GM12878 (cell line): ENCODE results near the gene CCDC8. TPM values are rescaled to one million over a fixed set of nuclear protein-coding genes. Genes with fewer than 3 reads are reported as not detected.

Experiments
- ATAC-seq: fragments of 200-7000 bp; cut with Tn5 transposase; 3 replicates; pipeline ENCODE4 v1.9.1; 2020; ENCODE audit warnings: mild to moderate bottlenecking, moderate library complexity
- BruUV-seq: library from RNA; stranded (reverse); fragments of 400-500 nt; replicated peaks from 2 replicates; lab custom pipeline; 2021; lab: Mats Ljungman, UMichigan
- CTCF ChIA-PET: fragments of 300-600 bp; sonication (Branson Sonifier 250); formaldehyde crosslinking; extraction: SDS; loops from one replicate; lab custom pipeline; 2021; ENCODE audit warnings: inconsistent platforms; lab: Yijun Ruan, JAX
- POLR2A ChIA-PET: fragments of 350-600 bp; formaldehyde crosslinking; extraction: SDS; loops from one replicate; lab custom pipeline; 2021; ENCODE audit warnings: inconsistent platforms; lab: Charles Lee
- RAD21 ChIA-PET: fragments of 300-600 bp; sonication (Branson Sonifier 250); formaldehyde crosslinking; loops from one replicate; lab custom pipeline; 2023; ENCODE audit warnings: antibody characterized with exemption; ENCODE audit not compliant: unreplicated experiment; lab: Charles Lee
- SMC1A ChIA-PET: fragments of 300-600 bp; sonication (Branson Sonifier 250); formaldehyde crosslinking; loops from one replicate; lab custom pipeline; 2023; ENCODE audit not compliant: unreplicated experiment, uncharacterized antibody; lab: Charles Lee
- DNase-seq: peaks from one replicate; pipeline ENCODE4 v3.0.0-alpha.2; 2011; ENCODE audit warnings: low read depth, low spot score
- FAIRE-seq: peaks from 3 replicates; lab custom pipeline; 2011; peaks lifted over from hg19 to GRCh38; lab: Jason Lieb, UNC
- H2AFZ ChIP-seq: 2 replicates; pipeline ENCODE4 v1.6.0; 2011; ENCODE audit warnings: low read depth, low read length, control low read depth; ENCODE audit not compliant: control insufficient read depth
- H3K27ac ChIP-seq: 2 replicates; pipeline ENCODE4 v1.5.1; 2011; ENCODE audit warnings: control low read depth; ENCODE audit not compliant: control insufficient read depth, insufficient read depth
- H3K27me3 ChIP-seq, 2 experiments: replicated peaks in 1 of 2; 2 replicates each; pipeline versions ENCODE4 v1.6.0 to v1.6.1; 2011; ENCODE audit warnings: low read length in 1 of 2; ENCODE audit not compliant: control insufficient read depth in 2 of 2, insufficient read depth in 2 of 2
- H3K36me3 ChIP-seq, 2 experiments: 2 replicates each; pipeline ENCODE4 v1.5.1; 2011; ENCODE audit warnings: low read length in 1 of 2; ENCODE audit not compliant: control insufficient read depth in 2 of 2, insufficient read depth in 2 of 2
- H3K4me1 ChIP-seq: 2 replicates; pipeline ENCODE4 v1.6.1; 2011; ENCODE audit warnings: mild to moderate bottlenecking, low read length, moderate library complexity, mixed read lengths; ENCODE audit not compliant: control insufficient read depth, insufficient read depth
- H3K4me2 ChIP-seq: 2 replicates; pipeline ENCODE4 v1.6.0; 2011; ENCODE audit warnings: control low read depth; ENCODE audit not compliant: control insufficient read depth, insufficient read depth
- H3K4me3 ChIP-seq: fragments of 200-600 bp; sonication (generic); 2 replicates; pipeline ENCODE4 v1.5.1; 2016
- H3K79me2 ChIP-seq: 2 replicates; pipeline ENCODE4 v1.6.0; 2011; ENCODE audit warnings: low read length; ENCODE audit not compliant: control insufficient read depth, insufficient read depth
- H3K9ac ChIP-seq: 2 replicates; pipeline ENCODE4 v1.8.0; 2011; ENCODE audit warnings: low read length, control low read depth, mixed read lengths; ENCODE audit not compliant: control insufficient read depth, insufficient read depth
- H3K9me3 ChIP-seq: replicated peaks from 3 replicates; pipeline ENCODE4 v1.5.1; 2011; ENCODE audit warnings: mild to moderate bottlenecking, low read length; ENCODE audit not compliant: control insufficient read depth, insufficient read depth
- H4K20me1 ChIP-seq: 2 replicates; pipeline ENCODE4 v1.6.0; 2011; ENCODE audit not compliant: control insufficient read depth, insufficient read depth
- CBX3 ChIP-seq: fragments of 200-600 bp; sonication (generic); IDR thresholded peaks from 2 replicates; pipeline ENCODE4 v1.6.1; 2016; ENCODE audit warnings: low read depth, borderline replicate concordance
- EGR1 ChIP-seq, 2 experiments: IDR thresholded peaks; 1 replicate in 1 of 2; 2 replicates in 1 of 2; pipeline ENCODE4 v1.6.1; 2011 to 2012; ENCODE audit warnings: low read depth in 2 of 2, low read length in 2 of 2, borderline replicate concordance in 1 of 2, mild to moderate bottlenecking in 1 of 2, moderate library complexity in 1 of 2
- SIX5 ChIP-seq: IDR thresholded peaks from 2 replicates; pipeline ENCODE4 v1.6.1; 2011; ENCODE audit warnings: mild to moderate bottlenecking, low read depth, low read length, moderate library complexity; ENCODE audit not compliant: severe bottlenecking
- SMAD5 ChIP-seq: IDR thresholded peaks from 2 replicates; pipeline ENCODE4 v1.6.1; 2016; ENCODE audit warnings: antibody characterized with exemption, low read depth
- ZBTB40 ChIP-seq: fragments of 450-650 bp; IDR thresholded peaks from 2 replicates; pipeline ENCODE4 v1.6.1; 2016; ENCODE audit warnings: mild to moderate bottlenecking, moderate library complexity, borderline replicate concordance
- ZNF274 ChIP-seq: IDR thresholded peaks from one replicate; pipeline ENCODE4 v1.8.0; 2011; ENCODE audit not compliant: insufficient read length, insufficient read depth
- WGBS: methylation state at CpG from one replicate; pipeline ENCODE4 v1.1.6; 2016; ENCODE audit warnings: low lambda C conversion rate; ENCODE audit not compliant: insufficient replicate concordance, insufficient coverage; ENCODE audit errors: missing lambda C conversion rate; 5-methylcytosine and 5-hydroxymethylcytosine counted together
- in situ Hi-C: fragments of 300-500 bp; cut with MboI; formaldehyde crosslinking; loops from 9 replicates; pipeline ENCODE4 v1.14.3; 2018; ENCODE audit warnings: mixed read lengths
- intact Hi-C: fragments of 100-400 bp; cut with micrococcal nuclease; formaldehyde crosslinking; loops from one replicate; pipeline ENCODE4 v1.14.2; 2022; ENCODE audit not compliant: unreplicated experiment
- polyA plus RNA-seq, 11 experiments: library from polyadenylated mRNA; depleted of rRNA in 4 of 11; unstranded in 6 of 11; stranded (reverse) in 5 of 11; fragments of >200 nt; fragmentation: Nextera tagmentation in 4 of 11; fragmentation: Illumina TruSeq in 1 of 11; extraction: Ambion mirVana in 4 of 11; extraction: Trizol in 1 of 11; gene quantifications; 1 replicate in 1 of 11; 2 replicates in 10 of 11; pipeline versions ENCODE4 v1.2.1 to v1.2.3, GENCODE V29; 2011 to 2016; ENCODE audit warnings: inconsistent platforms in 2 of 11, missing spikeins in 2 of 11, low read depth in 1 of 11
- total RNA-seq, 4 experiments: library from RNA; depleted of rRNA in 3 of 4; stranded (reverse); fragments of >200 nt in 3 of 4; fragmentation: Illumina TruSeq in 1 of 4; extraction: Trizol in 1 of 4; gene quantifications; 2 replicates each; pipeline versions ENCODE4 v1.2.1 to v1.2.3, GENCODE V29; 2013 to 2021

CCDC8 gene
- total and polyA plus RNA-seq, 10 of the 15 experiments (the other 5 are each of a cell fraction or from before 2014, with no cell fraction given), result under 0.01 to 0.15 (median 0.05) TPM; not detected in 5

GRCh38 chr19:46374536-46375475 is 38.6 kb downstream of the CCDC8 start:
- no peaks in the 10 kb centered on the region for H3K9me3 ChIP-seq
- intact Hi-C loops, result no loop called here
- peaks cover 3% of the 10 kb centered on the region; the same call in 1 of the 2 replicates for H4K20me1 ChIP-seq
- H3K9ac ChIP-seq, result no peak overlapping the region
- peaks cover 7% of the 10 kb centered on the region for H3K79me2 ChIP-seq
- no TSS peak for BruUV-seq
- H3K4me2 ChIP-seq, result no peak overlapping the region
- no peak overlapping the region for H3K27ac ChIP-seq
- no peak for FAIRE-seq
- ChIA-PET POLR2A (no interaction called here), CTCF (no interaction called here), SMC1A (interaction anchor here (0.6 kb wide), 1 partner anchor 20 kb away, joined by 4 read pairs; no protein-coding TSS in a partner anchor), RAD21 (no interaction called here)
- DNase-seq, result no peak
- H3K27me3 ChIP-seq, result no peaks in the 10 kb centered on the region
- TF ChIP-seq SIX5 (no peak), SMAD5 (no peak)
- 90% methylated on average over 21 of the region's 21 CpGs for WGBS
- ATAC-seq, result no peak
- in situ Hi-C loops, result no loop called here
- peaks cover 18 to 29% of the 10 kb centered on the region in 2 experiments for H3K36me3 ChIP-seq
- H2AFZ ChIP-seq, result no peak overlapping the region
- no peak overlapping the region for H3K4me3 ChIP-seq
- H3K4me1 ChIP-seq, result peaks cover 7% of the 10 kb centered on the region

GRCh38 chr19:46373491-46374359 is 39.6 kb downstream of the CCDC8 start:
- H3K4me2 ChIP-seq, result no peak overlapping the region
- H3K4me1 ChIP-seq, result peaks cover 7% of the 10 kb centered on the region
- H3K79me2 ChIP-seq, result peaks cover 8% of the 10 kb centered on the region
- intact Hi-C loops, result no loop called here
- no peak overlapping the region for H2AFZ ChIP-seq
- POLR2A ChIA-PET, result no interaction called here
- ATAC-seq (no peak), FAIRE-seq (no peak), DNase-seq (no peak)
- H3K9me3 ChIP-seq, result no peaks in the 10 kb centered on the region
- peaks cover 15 to 30% of the 10 kb centered on the region in 2 experiments; a peak in 3 of 4 replicates for H3K36me3 ChIP-seq
- in situ Hi-C loops, result no loop called here
- H3K9ac ChIP-seq, result no peak overlapping the region
- H4K20me1 ChIP-seq, result peaks cover 3% of the 10 kb centered on the region; the same call in 1 of the 2 replicates
- SMC1A ChIA-PET, result interaction anchor here (0.6 kb wide), 1 partner anchor 22 kb away, joined by 4 read pairs; no protein-coding TSS in a partner anchor
- no peak overlapping the region for H3K27ac ChIP-seq
- H3K4me3 ChIP-seq, result no peak overlapping the region
- RAD21 ChIA-PET, result no interaction called here
- WGBS, result 89% methylated on average over 16 of the region's 17 CpGs
- CTCF ChIA-PET, result no interaction called here
- BruUV-seq, result no TSS peak
- no peaks in the 10 kb centered on the region for H3K27me3 ChIP-seq
- TF ChIP-seq ZNF274 (no peak), CBX3 (no peak), EGR1 (IDR thresholded peaks at IDR 0.05; ENCODE audit: borderline replicate concordance in 1 of 2, low read depth in 2 of 2, low read length in 2 of 2) (no peak), ZBTB40 (no peak)
